GM18499 (cell line): ENCODE results near the gene CXorf58.
"Not testable (repeated sequence)": the region's sequence is repeated elsewhere in the genome, so short reads cannot be mapped to it uniquely, and the experiment has no call there.

Experiments used
- ATAC-seq: cut with Tn5 transposase; IDR thresholded peaks from one replicate; pipeline ENCODE4 v1.9.1; 2021; ENCODE audit warnings: moderate number of reproducible peaks; ENCODE audit not compliant: insufficient read depth, unreplicated experiment

The CXorf58 gene

DNA sequence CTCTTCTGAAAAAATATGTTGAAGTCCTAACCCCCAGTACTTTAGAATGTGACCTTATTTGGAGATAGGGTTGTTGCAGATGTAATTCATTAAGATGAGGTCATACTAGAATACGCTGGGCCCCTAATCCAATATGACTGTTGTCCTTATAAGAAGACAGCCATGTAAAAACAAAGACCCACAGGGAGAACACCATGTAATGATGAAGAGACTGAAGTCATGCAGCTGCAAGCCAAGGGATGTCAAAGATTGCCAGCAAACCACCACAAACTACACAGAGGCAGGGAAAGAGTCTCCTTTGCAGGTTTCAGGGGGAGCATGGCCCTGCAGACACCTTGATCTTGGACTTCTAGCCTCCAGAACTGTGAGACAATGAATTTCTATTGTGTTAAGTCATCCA lies 37.4 kb downstream of the CXorf58 start:
- no peak for ATAC-seq

DNA sequence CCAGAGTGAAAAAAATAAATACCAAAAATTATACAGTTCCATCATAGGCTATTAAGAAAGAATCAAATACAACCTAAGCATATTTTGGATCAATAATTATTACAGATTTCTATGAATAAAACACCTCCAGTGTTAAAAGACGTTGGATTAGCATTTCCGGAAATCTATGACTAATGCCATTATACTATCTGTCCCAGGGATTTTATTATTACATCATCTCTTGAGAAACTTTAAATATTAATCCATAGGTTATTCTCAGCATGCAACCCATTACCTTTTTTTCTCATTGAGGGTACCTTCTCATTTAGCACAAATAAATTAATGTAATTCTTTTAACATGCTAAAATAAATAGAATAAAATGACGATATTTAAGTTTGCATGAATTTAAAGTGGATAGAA lies 44.6 kb downstream of the CXorf58 start:
- ATAC-seq = no peak

DNA sequence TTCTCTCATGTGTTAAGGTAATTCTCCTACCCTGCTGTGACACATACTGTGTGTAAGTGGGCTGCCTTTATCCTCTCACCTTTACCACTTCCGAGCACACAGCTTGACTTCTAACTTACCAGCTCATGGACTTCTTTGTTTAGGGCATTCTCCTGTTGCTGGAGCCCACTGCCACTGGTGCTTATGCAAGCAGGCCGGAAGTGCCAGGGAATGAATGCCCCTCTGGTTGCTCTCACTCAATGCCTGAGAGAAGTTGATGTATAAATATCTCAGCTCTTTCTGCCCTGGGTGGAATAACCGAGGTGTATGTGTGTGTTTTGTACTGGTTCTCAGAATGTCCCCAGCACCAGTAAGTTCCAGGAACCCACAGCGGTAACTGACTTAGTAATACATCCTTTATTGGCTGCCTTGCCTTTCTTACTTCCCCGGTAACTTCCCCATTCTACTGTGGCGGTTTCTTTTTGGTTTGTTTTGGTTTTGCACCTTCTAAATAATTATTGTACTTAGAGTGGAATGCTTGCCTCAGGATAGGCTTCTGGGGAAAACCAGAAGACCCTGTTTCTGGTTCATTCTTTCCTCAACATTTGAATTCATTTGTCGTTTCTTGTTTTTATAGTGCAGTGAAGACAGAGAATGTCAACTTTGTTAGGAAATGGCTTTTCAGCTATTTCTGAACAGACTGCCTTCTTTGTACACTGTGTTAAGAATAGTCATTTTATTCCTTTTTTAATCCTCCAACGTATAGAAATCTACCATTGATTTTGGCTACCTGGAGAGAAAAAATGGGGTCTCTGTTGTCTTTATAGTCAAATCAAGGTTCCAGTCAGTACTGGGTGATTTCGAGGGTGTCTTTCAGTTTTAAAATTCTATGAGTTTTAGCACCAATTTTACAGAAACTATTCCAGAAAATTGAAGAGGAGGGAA lies 45.4 kb downstream of the CXorf58 start:
- ATAC-seq = peak; percentile 76

DNA sequence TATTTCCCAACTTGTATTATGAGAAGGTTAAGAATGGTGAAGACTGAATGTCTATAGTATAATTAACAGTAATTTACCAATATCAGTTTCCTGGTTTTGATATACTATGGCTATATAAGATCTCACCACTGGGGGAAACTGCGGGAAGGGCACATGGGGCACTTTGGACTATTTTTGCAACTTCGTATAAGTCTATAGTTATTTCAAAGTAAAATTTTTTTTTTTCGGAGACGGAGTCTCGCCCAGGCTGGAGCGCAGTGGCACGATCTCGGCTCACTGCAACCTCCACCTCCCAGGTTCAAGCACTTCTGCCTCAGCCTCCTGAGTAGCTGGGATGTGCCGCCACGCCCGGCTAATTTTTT lies 46.1 kb downstream of the CXorf58 start:
- ATAC-seq = no peak

DNA sequence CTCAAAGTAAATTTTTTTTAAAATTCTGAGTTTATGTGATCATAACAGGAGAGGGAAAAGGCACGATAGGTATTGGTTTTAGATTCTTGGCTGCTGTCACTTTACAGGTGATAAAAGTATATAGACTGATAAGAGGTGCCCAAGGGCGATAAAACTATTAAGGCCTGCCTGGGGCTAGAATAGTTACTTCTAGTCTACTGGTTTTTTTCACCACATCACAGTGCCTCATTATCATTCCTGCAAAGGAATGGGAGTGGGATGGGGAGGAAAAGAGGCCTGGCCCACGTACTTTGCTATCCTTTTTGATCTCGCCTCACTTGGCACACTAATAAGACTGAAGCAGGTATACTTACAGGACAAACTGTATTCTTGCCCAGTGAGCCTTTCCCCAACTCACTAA lies 46.6 kb downstream of the CXorf58 start:
- ATAC-seq = no peak

DNA sequence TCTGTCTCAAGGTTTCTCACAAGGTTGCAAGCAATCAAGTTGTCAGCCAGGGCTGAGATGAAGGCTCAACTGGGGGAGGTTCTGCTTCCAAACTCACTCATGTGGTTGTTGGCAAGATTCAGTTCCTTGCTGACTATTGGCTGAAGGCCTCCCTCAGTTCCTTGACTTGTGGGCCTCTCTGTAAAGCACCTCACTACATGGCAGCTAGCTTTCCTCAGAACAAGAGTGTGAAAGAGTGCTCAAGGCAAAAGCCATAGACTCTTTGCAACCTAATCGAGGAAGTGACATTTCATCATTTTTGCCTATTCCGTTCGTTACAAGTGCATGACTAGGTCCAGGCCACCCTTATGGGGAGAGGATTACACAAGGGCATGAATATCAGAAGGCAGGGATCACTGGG lies 52.0 kb downstream of the CXorf58 start:
- ATAC-seq = no peak

DNA sequence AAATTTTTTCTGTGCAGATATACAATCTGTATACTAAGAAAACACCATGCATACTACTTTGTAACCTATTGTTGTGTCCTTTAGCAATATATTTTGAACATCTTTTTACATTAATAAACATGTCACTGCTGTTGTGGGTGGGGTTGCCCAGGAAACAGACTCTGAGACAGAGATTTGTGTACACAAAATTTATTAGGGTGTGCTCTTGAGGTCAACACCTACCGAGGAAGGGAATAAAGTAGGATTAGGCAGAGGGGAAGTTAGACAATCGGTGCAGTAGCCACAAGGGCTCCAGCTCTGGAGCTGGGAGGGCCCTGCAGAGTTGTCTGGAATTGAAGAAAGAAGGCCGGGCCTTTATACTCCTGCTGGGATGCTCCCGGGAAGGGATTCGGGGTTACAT lies 56.4 kb downstream of the CXorf58 start:
- ATAC-seq = no peak

DNA sequence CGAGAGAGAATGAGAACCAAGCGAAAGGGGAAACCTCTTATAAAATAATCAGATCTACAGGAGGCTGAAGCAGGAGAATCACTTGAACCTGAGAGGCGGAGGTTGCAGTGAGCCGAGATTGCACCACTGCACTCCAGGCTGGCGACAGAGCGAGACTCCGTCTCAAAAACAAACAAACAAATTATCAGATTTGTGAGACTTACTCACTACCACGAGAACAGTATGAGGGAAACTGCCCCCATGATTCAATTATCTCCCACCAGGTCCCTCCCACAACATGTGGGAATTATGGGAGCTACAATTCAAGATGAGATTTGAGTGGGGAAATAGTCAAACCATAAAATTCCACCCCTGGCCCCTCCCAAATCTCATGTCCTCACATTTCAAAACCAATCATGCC lies 57.8 kb downstream of the CXorf58 start:
- not testable (repeated sequence) for ATAC-seq

DNA sequence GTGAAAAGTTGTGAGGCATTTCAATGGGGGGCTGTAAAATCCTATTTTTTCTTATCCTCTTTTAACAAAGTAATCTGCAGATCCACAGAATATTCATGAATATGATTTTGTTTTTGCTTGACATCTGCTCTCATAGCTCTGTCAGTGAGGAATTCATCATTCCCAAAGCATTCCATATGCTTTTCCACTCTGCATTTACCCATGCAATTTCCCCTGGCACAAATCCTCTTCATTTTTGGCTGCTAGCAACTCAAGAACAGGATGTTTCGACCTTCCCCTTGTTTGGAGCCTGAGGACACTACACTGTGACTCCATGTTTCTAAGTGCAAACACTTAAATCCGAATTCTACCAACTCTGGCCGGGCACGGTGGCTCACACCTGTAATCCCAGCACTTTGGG lies 70.7 kb downstream of the CXorf58 start:
- no peak for ATAC-seq

DNA sequence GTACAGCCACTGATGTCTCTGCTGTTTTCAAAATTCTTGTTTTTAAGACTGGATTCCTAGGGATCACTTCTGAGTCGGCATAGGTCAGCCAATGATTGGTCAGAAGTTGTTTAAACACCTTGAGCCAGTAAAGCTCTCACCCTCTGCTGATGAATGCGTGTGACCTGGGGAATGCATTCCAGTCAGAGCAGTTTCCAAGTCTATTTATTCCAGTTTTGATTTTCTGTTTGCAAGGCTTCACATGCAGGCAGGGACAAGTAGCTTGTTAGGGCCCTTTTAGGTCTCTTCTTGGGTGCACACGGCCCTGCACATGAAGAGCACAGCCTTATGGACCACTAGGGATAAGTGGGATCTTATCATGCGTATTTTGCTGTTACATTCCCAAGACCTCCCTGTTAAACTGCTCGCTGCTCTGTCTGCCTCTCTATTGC lies 72.2 kb downstream of the CXorf58 start:
- no peak for ATAC-seq

DNA sequence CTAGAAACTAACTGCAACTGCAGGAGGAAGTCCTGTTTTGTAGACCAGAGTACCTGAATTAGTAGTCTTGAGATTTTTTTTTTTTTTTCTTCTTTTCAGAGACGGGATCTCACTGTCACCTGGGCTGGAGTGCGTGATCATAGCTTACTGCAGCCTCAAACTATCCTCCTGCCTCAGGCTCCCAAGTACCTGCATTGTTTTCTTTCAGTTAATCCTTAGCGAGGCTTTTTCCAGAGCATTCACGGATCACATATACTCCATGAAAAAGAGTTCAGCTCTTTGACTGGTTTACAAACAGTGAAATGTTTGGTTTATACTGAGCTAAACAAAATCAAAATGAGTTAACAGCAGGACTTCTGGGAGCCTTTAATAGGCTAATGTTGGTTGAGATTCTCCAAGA lies 73.4 kb downstream of the CXorf58 start:
- ATAC-seq = no peak

DNA sequence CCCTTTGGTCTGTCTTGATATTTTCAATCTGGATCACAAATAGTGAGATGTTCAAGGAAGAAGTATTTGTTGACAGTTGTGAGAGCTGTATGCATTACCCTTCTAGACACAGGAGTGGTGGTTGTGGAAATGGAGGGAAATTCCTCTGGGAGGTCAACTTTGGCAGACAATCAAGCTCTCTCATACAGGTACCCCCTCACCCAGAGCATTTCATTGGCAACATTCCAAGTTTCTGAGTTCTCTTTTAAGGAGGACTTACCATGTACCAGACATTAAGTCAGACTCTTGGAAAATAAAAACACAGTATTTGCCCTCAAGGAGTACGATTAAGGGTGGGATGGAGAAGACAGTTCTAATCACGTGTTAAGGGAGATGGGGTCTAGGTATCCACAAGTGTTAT lies 73.9 kb downstream of the CXorf58 start:
- ATAC-seq = no peak

DNA sequence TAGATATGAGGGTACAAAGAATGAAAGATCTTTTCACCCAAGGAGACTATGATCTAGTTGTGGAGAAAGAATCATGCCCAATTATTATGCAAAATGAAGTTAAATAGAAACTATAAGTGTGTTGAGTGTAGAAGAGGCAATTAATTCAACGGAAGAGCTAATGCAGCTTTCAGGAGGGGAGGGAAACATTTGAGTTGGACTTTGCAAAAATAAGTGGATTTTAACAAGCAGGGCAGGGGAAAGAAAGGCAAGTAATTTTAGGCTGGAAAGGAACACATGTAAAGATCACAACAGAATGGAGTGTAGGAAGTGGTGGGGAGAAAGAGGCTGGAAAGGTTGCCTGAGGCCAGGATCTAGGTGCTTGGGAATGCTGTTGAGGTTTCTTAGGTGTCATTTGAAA lies 75.1 kb downstream of the CXorf58 start:
- ATAC-seq = no peak
